Transverse colon (tissue), 4 donors: ENCODE results near the gene PLTP. TPM values are rescaled to one million over a fixed set of nuclear protein-coding genes. Genes with fewer than 3 reads are reported as not detected.

Experiments used
- DNase-seq: peaks from one replicate; pipeline ENCODE4 v3.0.0-alpha.2; 2019
- H3K27ac ChIP-seq, 4 donors: fragments of 200-600 bp; sonication (generic); 2 replicates each; pipeline ENCODE4 v1.5.1; 2016 to 2018; ENCODE audit warnings: inconsistent platforms in 4 of 4
- H3K27me3 ChIP-seq: fragments of 200-600 bp; sonication (generic); 2 replicates; pipeline ENCODE4 v1.5.1; 2017; ENCODE audit warnings: inconsistent platforms
- H3K36me3 ChIP-seq, 4 donors: fragments of 200-600 bp; sonication (generic); 2 replicates each; pipeline ENCODE4 v1.5.1; 2017 to 2019; ENCODE audit warnings: inconsistent platforms in 4 of 4
- H3K4me1 ChIP-seq, 4 donors: fragments of 200-600 bp; sonication (generic); 2 replicates each; pipeline ENCODE4 v1.5.1; 2017 to 2020; ENCODE audit warnings: inconsistent platforms in 4 of 4
- H3K4me3 ChIP-seq, 4 donors: fragments of 200-600 bp; sonication (generic); 1 replicate in 1 of 4; 2 replicates in 3 of 4; pipeline versions ENCODE4 v1.5.1 to v1.6.1; 2017 to 2019; ENCODE audit warnings: inconsistent platforms in 4 of 4
- H3K9me3 ChIP-seq, 2 donors: fragments of 200-600 bp; sonication (generic); 2 replicates each; pipeline ENCODE4 v1.5.1; 2017 to 2019; ENCODE audit warnings: inconsistent platforms in 2 of 2
- CTCF ChIP-seq, 5 experiments: fragments of 200-600 bp in 3 of 5; fragments of 450-650 bp in 2 of 5; sonication (generic) in 3 of 5; IDR thresholded peaks; 1 replicate in 2 of 5; 2 replicates in 3 of 5; pipeline ENCODE4 v1.5.1; 2016 to 2017; ENCODE audit warnings: antibody characterized with exemption in 5 of 5, inconsistent platforms in 3 of 5, mild to moderate bottlenecking in 2 of 5, moderate library complexity in 1 of 5
- EP300 ChIP-seq: sonication (generic); formaldehyde crosslinking; IDR thresholded peaks from one replicate; pipeline ENCODE4 v1.6.1; 2017; ENCODE audit warnings: antibody characterized with exemption, low read depth
- POLR2A ChIP-seq: fragments of 450-650 bp; IDR thresholded peaks from one replicate; pipeline ENCODE4 v1.6.1; 2016; ENCODE audit warnings: antibody characterized with exemption, mild to moderate bottlenecking, moderate library complexity
- POLR2AphosphoS5 ChIP-seq, 3 donors: sonication (generic); formaldehyde crosslinking; IDR thresholded peaks; one replicate each; pipeline ENCODE4 v1.6.1; 2016; ENCODE audit warnings: antibody characterized with exemption in 3 of 3
- WGBS, 2 donors: methylation state at CpG; one replicate each; pipeline ENCODE4 v1.1.5; 2018; ENCODE audit warnings: low coverage in 1 of 2; 5-methylcytosine and 5-hydroxymethylcytosine counted together
- in situ Hi-C, 4 donors: fragments of 200-750 bp; cut with MboI; loops; one replicate each; pipeline versions ENCODE4 v1.15.0 to v1.15.1; 2017; ENCODE audit warnings: low sequenced_read_pairs in 3 of 4, low pct_ligation_motif_present in 1 of 4, low pct_unique_long_range_greater_than_20kb in 1 of 4
- intact Hi-C: fragments of 100-400 bp; cut with DNase I; formaldehyde crosslinking; loops from one replicate; pipeline ENCODE4 v1.15.1; 2023; ENCODE audit warnings: low total_unique reads
- total RNA-seq, 4 donors: library from RNA; depleted of rRNA; stranded (reverse); fragments of >200 nt; gene quantifications; one replicate each; pipeline ENCODE4 v1.1.0, GENCODE V29; 2016

Gene PLTP
- total RNA-seq, 4 donors from 2014 or later = 17.7 to 79.9 (median 59.9) TPM

GRCh38 chr20:45848969-45849582 is 62.9 kb downstream of the PLTP start:
- H3K27ac ChIP-seq = no peak overlapping the region
- WGBS, 2 donors = 92 to 93% methylated on average over 3 to 8 of the region's 8 CpGs
- no peak for DNase-seq
- H3K4me1 ChIP-seq = peaks cover 0 to 1% (median 0%) of the 10 kb centered on the region in 4 donors
- H3K9me3 ChIP-seq = no peaks in the 10 kb centered on the region
- no peak overlapping the region for H3K4me3 ChIP-seq
- H3K27me3 ChIP-seq = no peaks in the 10 kb centered on the region
- in situ Hi-C loops (no loop called here), intact Hi-C loops (no loop called here)
- TF ChIP-seq EP300 (no peak), CTCF (IDR thresholded peaks at IDR 0.05) (no peak), POLR2A (no peak), POLR2AphosphoS5 (IDR thresholded peaks at IDR 0.05) (no peak)
- peaks cover 0 to 20% (median 3%) of the 10 kb centered on the region in 4 donors for H3K36me3 ChIP-seq

Other genes with a start within 250 kb of the PLTP start
- gene WFDC11, start 241.9 kb downstream of the PLTP start, total RNA-seq = not detected
- not detected for gene WFDC13, start 210.1 kb downstream of the PLTP start, total RNA-seq
- 1 to 10 TPM in 1 of 4 donors, not detected in 3; 1.9 TPM for gene WFDC10B, start 207.1 kb downstream of the PLTP start, total RNA-seq
- gene SPINT4, start 189.8 kb downstream of the PLTP start, total RNA-seq = not detected
- 10 to 100 TPM in 1 of 4 donors, 1 to 10 TPM in 3; 1.7 to 14.9 (median 2.6) TPM for gene WFDC3, start 120.3 kb downstream of the PLTP start, total RNA-seq
- 100 to 1,000 TPM in 1 of 4 donors, 10 to 100 TPM in 3; 14.9 to 210 (median 37.0) TPM for gene DNTTIP1, start 120.2 kb downstream of the PLTP start, total RNA-seq
- gene UBE2C, start 99.5 kb downstream of the PLTP start, total RNA-seq = 10 to 100 TPM in 1 of 4 donors, 1 to 10 TPM in 3; 2.7 to 27.1 (median 6.9) TPM
- gene TNNC2, start 84.8 kb downstream of the PLTP start, total RNA-seq = 10 to 100 TPM in 1 of 4 donors, 1 to 10 TPM in 2, not detected in 1; 3.5 to 36.3 (median 4.6) TPM
- 100 to 1,000 TPM in 1 of 4 donors, 10 to 100 TPM in 3; 36.7 to 222 (median 63.0) TPM for gene SNX21, start 78.4 kb downstream of the PLTP start, total RNA-seq
- gene ACOT8, start 54.8 kb downstream of the PLTP start, total RNA-seq = 100 to 1,000 TPM in 1 of 4 donors, 10 to 100 TPM in 3; 84.6 to 108 (median 99.7) TPM
- gene ZSWIM3, start 54.5 kb downstream of the PLTP start, total RNA-seq = 1 to 10 TPM; 2.2 to 8.3 (median 5.7) TPM
- 10 to 100 TPM; 11.0 to 82.6 (median 16.0) TPM for gene ZSWIM1, start 30.9 kb downstream of the PLTP start, total RNA-seq
- gene SPATA25, start 24.5 kb downstream of the PLTP start, total RNA-seq = 100 to 1,000 TPM in 1 of 4 donors, 1 to 10 TPM in 3; 3.7 to 103 (median 6.0) TPM
- 10 to 100 TPM; 14.7 to 30.4 (median 18.1) TPM for gene NEURL2, start 20.9 kb downstream of the PLTP start, total RNA-seq
- 100 to 1,000 TPM; 197 to 971 (median 466) TPM for gene CTSA, start 20.8 kb downstream of the PLTP start, total RNA-seq
- gene PCIF1, start 22.5 kb upstream of the PLTP start, total RNA-seq = 10 to 100 TPM; 23.5 to 52.0 (median 32.0) TPM
- 10 to 100 TPM; 27.0 to 80.0 (median 32.4) TPM for gene ZNF335, start 60.0 kb upstream of the PLTP start, total RNA-seq
- 1 to 10 TPM in 1 of 4 donors, not detected in 3; 3.8 TPM for gene MMP9, start 96.8 kb upstream of the PLTP start, total RNA-seq
- gene SLC12A5, start 117.1 kb upstream of the PLTP start, total RNA-seq = not detected
- gene NCOA5, start 177.8 kb upstream of the PLTP start, total RNA-seq = 10 to 100 TPM; 18.3 to 97.3 (median 27.3) TPM
- 10 to 100 TPM in 1 of 4 donors, 1 to 10 TPM in 3; 2.5 to 11.6 (median 3.5) TPM for gene CD40, start 206.2 kb upstream of the PLTP start, total RNA-seq